Activated CD4-positive, alpha-beta memory T cell treated with anti-CD3 and anti-CD28 coated beads, Interleukin-2, amount 10 ng/mL, durations not matched to agents 7 days and 5 days (primary cell): Measurements from ENCODE around the gene CDC27. TPM values are rescaled to one million over a fixed set of nuclear protein-coding genes. Genes with fewer than 3 reads are reported as not detected.
"Not testable (repeated sequence)": the region's sequence is repeated elsewhere in the genome, so short reads cannot be mapped to it uniquely, and the experiment has no call there.

Source experiments
- CTCF ChIA-PET: fragments of 350-600 bp; sonication (Branson Sonifier 250); formaldehyde crosslinking; loops from one replicate; lab custom pipeline; 2021; ENCODE audit warnings: antibody characterized with exemption, inconsistent platforms; lab: Charles Lee
- POLR2A ChIA-PET: fragments of 350-600 bp; sonication (Branson Sonifier 250); formaldehyde crosslinking; loops from one replicate; lab custom pipeline; 2021; ENCODE audit warnings: antibody characterized with exemption; lab: Charles Lee
- DNase-seq: peaks from one replicate; pipeline ENCODE4 v3.0.0-alpha.2; 2020
- H3K27ac Mint-ChIP-seq: one replicate; pipeline ENCODE4 v1.8.0; 2021; ENCODE audit warnings: mild to moderate bottlenecking, mixed read lengths
- H3K27me3 Mint-ChIP-seq: one replicate; pipeline ENCODE4 v1.8.0; 2021; ENCODE audit warnings: mixed read lengths
- H3K36me3 Mint-ChIP-seq: one replicate; pipeline ENCODE4 v1.8.0; 2021; ENCODE audit warnings: low read depth, mixed read lengths
- H3K4me1 Mint-ChIP-seq: one replicate; pipeline ENCODE4 v1.8.0; 2021; ENCODE audit warnings: mixed read lengths
- H3K4me3 Mint-ChIP-seq: one replicate; pipeline ENCODE4 v1.8.0; 2021; ENCODE audit warnings: mild to moderate bottlenecking, mixed read lengths
- H3K9me3 Mint-ChIP-seq: one replicate; pipeline ENCODE4 v1.8.0; 2021; ENCODE audit warnings: mixed read lengths
- total RNA-seq, 2 experiments: library from RNA; stranded (reverse); gene quantifications; one replicate each; pipeline ENCODE4 v1.2.3, GENCODE V29; 2021

The CDC27 gene
- total RNA-seq, 2 experiments from 2014 or later, result 138 to 140 TPM

- Mint-ChIP-seq H3K4me3 (no peak overlapping the region), H3K9me3 (no peaks in the 10 kb centered on the region), H3K27ac (no peak overlapping the region), H3K36me3 (peaks cover 43% of the 10 kb centered on the region), H3K4me1 (peaks cover 59% of the 10 kb centered on the region), H3K27me3 (no peaks in the 10 kb centered on the region)
- CTCF ChIA-PET, result no interaction called here
- POLR2A ChIA-PET, result interaction anchor here (0.8 to 1.8 kb wide), 2 partner anchors 21 to 36 kb away, joined by 3 to 4 read pairs; no protein-coding TSS in a partner anchor
- no peak for DNase-seq
Measured at GRCh38 chr17:47184681-47185080, 4.4 kb downstream of the CDC27 start.

DNA sequence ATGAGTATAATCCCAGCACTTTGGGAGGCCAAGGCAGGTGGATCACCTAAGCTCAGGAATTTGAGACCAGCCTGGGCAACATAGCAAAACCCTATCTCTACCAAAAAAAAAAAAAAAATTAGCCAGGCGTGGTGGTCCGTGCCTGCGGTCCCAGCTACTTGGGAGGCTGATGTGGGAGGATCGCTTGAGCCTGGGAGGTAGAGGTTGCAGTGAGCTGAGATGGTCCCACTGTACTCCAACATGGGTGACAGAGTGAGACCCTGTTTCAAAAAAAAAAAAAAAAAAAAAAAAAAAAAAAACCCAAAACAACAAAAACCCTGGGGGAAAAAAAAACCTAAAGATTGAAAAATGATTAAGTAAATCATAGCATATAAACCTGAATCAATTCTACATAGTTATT, 8.1 kb downstream of the CDC27 start:
- ChIA-PET CTCF (interaction anchor here (1.2 kb wide), 1 partner anchor 239 kb away, joined by 3 read pairs; no protein-coding TSS in a partner anchor), POLR2A (interaction anchor here (2.2 kb wide), 1 partner anchor 9 kb away, joined by 13 read pairs; the partner anchor contains the start of gene CDC27)
- H3K9me3 Mint-ChIP-seq, H3K27me3 Mint-ChIP-seq, H3K4me3 Mint-ChIP-seq, DNase-seq, H3K27ac Mint-ChIP-seq: not testable (repeated sequence)
- Mint-ChIP-seq H3K4me1 (peaks cover 51% of the 10 kb centered on the region), H3K36me3 (peaks cover 50% of the 10 kb centered on the region)

- no peaks in the 10 kb centered on the region for H3K9me3 Mint-ChIP-seq
- H3K27ac Mint-ChIP-seq, result no peak overlapping the region
- DNase-seq, result no peak
- ChIA-PET CTCF (interaction anchor here (1.2 kb wide), 1 partner anchor 238 kb away, joined by 3 read pairs; no protein-coding TSS in a partner anchor), POLR2A (interaction anchor here (1.2 to 2.2 kb wide), 2 partner anchors 9 to 12 kb away, joined by 3 to 13 read pairs; partner anchors contain the start of gene CDC27)
- peaks cover 48% of the 10 kb centered on the region for H3K4me1 Mint-ChIP-seq
- H3K36me3 Mint-ChIP-seq, result peaks cover 44% of the 10 kb centered on the region
- no peak overlapping the region for H3K4me3 Mint-ChIP-seq
- H3K27me3 Mint-ChIP-seq, result no peaks in the 10 kb centered on the region
Measured at GRCh38 chr17:47180337-47180736, 8.8 kb downstream of the CDC27 start.

DNA sequence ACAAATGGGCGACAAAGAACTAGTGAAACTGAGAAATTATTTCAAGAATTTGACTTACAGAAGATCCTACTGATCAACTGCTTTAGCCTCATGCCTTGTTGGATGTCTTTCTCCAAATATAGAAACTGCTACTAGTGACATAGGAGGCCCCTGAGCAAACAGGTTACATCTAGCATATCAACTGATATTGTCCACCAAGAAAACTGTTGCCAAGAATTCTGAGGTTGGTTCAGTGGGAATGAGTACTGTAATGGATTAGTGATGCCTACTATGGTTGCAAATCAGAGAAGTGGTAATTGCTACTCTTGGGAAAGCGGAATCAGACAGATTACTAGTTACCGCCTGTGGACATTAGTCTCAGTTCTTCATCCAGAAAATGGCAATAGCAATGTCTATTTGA, 10.0 kb downstream of the CDC27 start:
- no peaks in the 10 kb centered on the region for H3K27me3 Mint-ChIP-seq
- DNase-seq, result no peak
- H3K27ac Mint-ChIP-seq, result no peak overlapping the region
- H3K4me1 Mint-ChIP-seq, result peaks cover 47% of the 10 kb centered on the region
- H3K9me3 Mint-ChIP-seq, result no peaks in the 10 kb centered on the region
- ChIA-PET POLR2A (interaction anchor here (2.2 kb wide), 1 partner anchor 11 kb away, joined by 13 read pairs; the partner anchor contains the start of gene CDC27), CTCF (no interaction called here)
- no peak overlapping the region for H3K4me3 Mint-ChIP-seq
- H3K36me3 Mint-ChIP-seq, result peaks cover 47% of the 10 kb centered on the region

DNA sequence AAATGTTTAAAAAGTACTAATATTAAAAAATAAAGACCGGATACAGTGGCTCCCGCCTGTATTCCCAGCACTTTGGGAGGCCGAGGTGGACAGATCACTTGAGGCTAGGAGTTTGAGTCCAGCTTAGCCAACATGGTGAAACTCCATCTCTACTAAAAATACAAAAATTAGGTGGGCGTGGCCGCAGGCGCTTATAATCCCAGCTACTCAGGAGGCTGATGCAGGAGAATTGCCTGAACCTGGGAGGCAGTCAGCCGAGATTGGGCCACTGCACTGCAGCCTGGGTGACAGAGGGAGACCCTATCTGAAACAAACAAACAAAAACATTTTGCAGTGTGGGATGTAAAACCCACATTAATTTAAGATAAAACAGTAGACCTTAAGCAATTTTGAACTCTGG, 11.8 kb downstream of the CDC27 start:
- Mint-ChIP-seq H3K27ac (no peak overlapping the region), H3K27me3 (no peaks in the 10 kb centered on the region), H3K36me3 (peaks cover 54% of the 10 kb centered on the region), H3K4me1 (peaks cover 43% of the 10 kb centered on the region), H3K9me3 (no peaks in the 10 kb centered on the region), H3K4me3 (no peak overlapping the region)
- CTCF ChIA-PET, result no interaction called here
- POLR2A ChIA-PET, result no interaction called here
- DNase-seq, result no peak

- Mint-ChIP-seq H3K36me3 (peaks cover 54% of the 10 kb centered on the region), H3K4me3 (no peak overlapping the region), H3K9me3 (no peaks in the 10 kb centered on the region), H3K27me3 (no peaks in the 10 kb centered on the region), H3K4me1 (peaks cover 38% of the 10 kb centered on the region), H3K27ac (no peak overlapping the region)
- CTCF ChIA-PET, result no interaction called here
- no peak for DNase-seq
- POLR2A ChIA-PET, result no interaction called here
Measured at GRCh38 chr17:47176389-47176826, 12.7 kb downstream of the CDC27 start.

DNA sequence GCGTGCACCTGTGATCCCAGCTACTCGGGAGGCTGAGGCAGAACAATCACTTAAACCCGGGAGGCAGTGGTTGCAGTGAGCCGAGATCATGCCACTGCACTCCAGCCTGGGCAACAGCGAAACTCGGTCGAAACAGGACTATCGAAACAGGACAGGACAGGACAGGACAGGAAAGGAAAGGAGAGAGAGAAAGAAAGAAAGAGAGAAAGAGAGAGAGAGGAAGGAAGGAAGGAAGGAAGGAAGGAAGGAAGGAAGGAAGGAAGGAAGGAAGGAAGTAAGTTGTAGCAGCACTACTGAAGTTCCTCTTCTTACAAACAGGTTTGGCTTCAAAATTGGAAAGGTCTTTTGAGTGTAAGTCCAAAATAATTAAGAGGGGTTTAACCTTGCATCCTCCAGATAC, 14.3 kb downstream of the CDC27 start:
- H3K9me3 Mint-ChIP-seq, CTCF ChIA-PET, H3K27ac Mint-ChIP-seq, DNase-seq, H3K4me3 Mint-ChIP-seq, H3K27me3 Mint-ChIP-seq, POLR2A ChIA-PET: not testable (repeated sequence)
- H3K36me3 Mint-ChIP-seq, result peaks cover 61% of the 10 kb centered on the region
- peaks cover 37% of the 10 kb centered on the region for H3K4me1 Mint-ChIP-seq

GRCh38 chr17:47172696-47173565, 16.2 kb downstream of the CDC27 start:
- no peak overlapping the region for H3K27ac Mint-ChIP-seq
- H3K36me3 Mint-ChIP-seq, result peaks cover 67% of the 10 kb centered on the region
- H3K4me3 Mint-ChIP-seq, result no peak overlapping the region
- no peaks in the 10 kb centered on the region for H3K9me3 Mint-ChIP-seq
- no peak for DNase-seq
- no peaks in the 10 kb centered on the region for H3K27me3 Mint-ChIP-seq
- peaks cover 35% of the 10 kb centered on the region for H3K4me1 Mint-ChIP-seq
- ChIA-PET CTCF (no interaction called here), POLR2A (interaction anchor here (1.4 kb wide), 1 partner anchor 32 kb away, joined by 3 read pairs; no protein-coding TSS in a partner anchor)

DNA sequence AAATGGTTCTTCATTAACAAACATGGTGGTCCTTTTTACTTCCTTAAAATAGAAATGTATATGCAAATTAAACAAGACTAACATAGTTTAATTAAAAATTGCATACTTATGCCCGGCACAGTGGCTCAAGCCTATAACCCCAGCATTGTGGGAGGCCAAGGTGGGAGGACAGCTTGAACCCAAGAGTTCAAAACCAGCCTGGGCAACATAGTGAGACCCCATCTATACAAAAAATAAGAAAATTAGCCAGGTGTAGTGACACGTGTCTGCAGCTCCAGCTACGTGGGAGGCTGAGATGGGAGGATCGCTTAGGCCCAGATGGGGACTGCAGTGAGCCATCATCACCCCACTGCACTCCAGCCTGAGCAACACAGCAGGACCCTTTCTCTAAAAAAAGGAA, 18.4 kb downstream of the CDC27 start:
- ChIA-PET CTCF (no interaction called here), POLR2A (no interaction called here)
- Mint-ChIP-seq H3K27ac (no peak overlapping the region), H3K36me3 (peaks cover 70% of the 10 kb centered on the region), H3K27me3 (no peaks in the 10 kb centered on the region), H3K9me3 (no peaks in the 10 kb centered on the region), H3K4me3 (no peak overlapping the region), H3K4me1 (peaks cover 28% of the 10 kb centered on the region)
- no peak for DNase-seq

GRCh38 chr17:47168896-47169295, 20.2 kb downstream of the CDC27 start:
- DNase-seq, H3K27ac Mint-ChIP-seq, H3K9me3 Mint-ChIP-seq, H3K4me3 Mint-ChIP-seq, H3K27me3 Mint-ChIP-seq, CTCF ChIA-PET: not testable (repeated sequence)
- Mint-ChIP-seq H3K4me1 (peaks cover 29% of the 10 kb centered on the region), H3K36me3 (peaks cover 70% of the 10 kb centered on the region)
- POLR2A ChIA-PET, result interaction anchor here (1.5 kb wide), 1 partner anchor 20 kb away, joined by 5 read pairs; the partner anchor contains the start of gene CDC27

- H3K4me3 Mint-ChIP-seq, H3K27ac Mint-ChIP-seq, DNase-seq, CTCF ChIA-PET, H3K27me3 Mint-ChIP-seq, H3K9me3 Mint-ChIP-seq: not testable (repeated sequence)
- Mint-ChIP-seq H3K36me3 (peaks cover 72% of the 10 kb centered on the region), H3K4me1 (peaks cover 37% of the 10 kb centered on the region)
- POLR2A ChIA-PET, result interaction anchor here (0.9 kb wide), 1 partner anchor 22 kb away, joined by 3 read pairs; the partner anchor contains the start of gene CDC27
Measured at GRCh38 chr17:47166854-47167253, 22.2 kb downstream of the CDC27 start.

- Mint-ChIP-seq H3K4me3 (no peak overlapping the region), H3K27me3 (no peaks in the 10 kb centered on the region), H3K27ac (no peak overlapping the region), H3K9me3 (no peaks in the 10 kb centered on the region), H3K36me3 (peaks cover 65% of the 10 kb centered on the region), H3K4me1 (peaks cover 31% of the 10 kb centered on the region)
- DNase-seq, result no peak
- POLR2A ChIA-PET, result no interaction called here
- CTCF ChIA-PET, result no interaction called here
Measured at GRCh38 chr17:47165137-47165536, 24.0 kb downstream of the CDC27 start.

DNA sequence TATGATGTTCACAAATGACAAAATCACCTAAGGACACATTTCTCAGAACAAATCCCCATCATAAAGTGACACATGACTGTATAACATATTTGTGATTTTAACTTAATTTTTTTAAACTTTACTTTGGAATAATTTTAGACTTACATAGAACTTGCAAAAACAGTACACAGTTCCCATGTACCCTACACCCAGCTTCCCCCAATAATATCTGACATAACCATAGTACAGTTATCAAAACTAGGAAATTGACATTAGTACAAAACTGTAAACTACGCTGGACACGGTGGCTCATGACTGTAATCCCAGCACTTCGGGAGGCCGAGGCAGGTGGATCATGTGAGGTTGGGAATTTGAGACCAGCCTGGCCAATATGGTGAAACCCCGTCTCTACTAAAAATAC, 24.8 kb downstream of the CDC27 start:
- DNase-seq, result no peak
- no peaks in the 10 kb centered on the region for H3K9me3 Mint-ChIP-seq
- H3K4me3 Mint-ChIP-seq, result no peak overlapping the region
- CTCF ChIA-PET, result no interaction called here
- POLR2A ChIA-PET, result interaction anchor here (2.8 kb wide), 1 partner anchor 25 kb away, joined by 9 read pairs; the partner anchor contains the start of gene CDC27
- H3K4me1 Mint-ChIP-seq, result peaks cover 30% of the 10 kb centered on the region
- H3K27ac Mint-ChIP-seq, result no peak overlapping the region
- H3K36me3 Mint-ChIP-seq, result peaks cover 63% of the 10 kb centered on the region
- no peaks in the 10 kb centered on the region for H3K27me3 Mint-ChIP-seq
